SW480 (cell line): Measurements from ENCODE around the gene TXLNG.
A peak's percentile ranks its signal among the peaks of the same experiment; 100 is the strongest.

ENCODE experiments used
- DNase-seq: peaks from one replicate; pipeline ENCODE4 v3.0.0-alpha.2; 2016; ENCODE audit warnings: low spot score

Gene TXLNG

DNA sequence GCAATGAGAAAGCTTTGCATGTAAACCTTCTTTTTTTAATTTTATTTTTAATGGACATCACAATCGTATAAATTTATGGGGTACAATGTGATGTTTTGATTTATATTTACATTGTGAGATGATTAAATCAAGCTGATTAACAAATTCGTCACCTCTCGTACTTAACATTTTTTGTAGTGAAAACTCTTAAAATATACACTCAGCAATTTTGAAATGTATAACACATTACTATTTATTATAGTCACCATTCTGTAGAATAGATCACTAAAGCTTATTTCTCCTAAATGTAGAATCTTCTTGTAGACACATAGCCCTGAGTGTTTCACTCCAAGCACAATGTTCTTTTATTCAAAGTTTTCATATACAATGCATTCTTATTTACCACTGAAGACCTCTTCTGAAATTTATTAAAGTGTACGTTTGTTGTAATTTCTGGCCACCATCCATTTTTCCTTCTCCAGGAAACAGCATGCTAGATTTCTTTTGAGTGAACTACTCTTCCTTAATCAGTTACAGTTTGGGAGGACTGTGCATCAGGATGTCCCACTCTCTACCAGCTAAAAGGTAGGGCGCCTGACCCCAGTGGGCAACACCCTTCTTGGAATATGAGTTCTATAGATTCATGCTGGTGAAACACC is 88.3 kb downstream of the TXLNG start:
- no peak for DNase-seq

DNA sequence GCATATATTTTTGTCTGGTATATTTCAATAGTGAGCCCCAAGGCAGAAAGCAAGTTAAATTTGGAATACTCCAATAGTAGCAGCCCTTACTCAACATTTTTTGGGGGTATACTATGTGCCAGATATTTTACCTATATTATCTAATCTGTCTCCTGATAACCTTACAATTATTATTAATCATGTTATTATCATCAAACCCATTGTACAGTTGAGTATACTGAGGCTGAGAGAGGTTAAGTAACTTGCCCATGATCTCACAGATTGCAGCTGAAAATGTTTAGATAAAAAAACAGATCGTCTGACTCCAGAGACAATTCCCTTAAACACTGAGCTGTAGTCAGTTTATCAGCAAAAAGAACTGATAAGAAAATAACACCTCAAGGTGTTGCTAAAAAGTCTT is 90.4 kb downstream of the TXLNG start:
- no peak for DNase-seq

DNA sequence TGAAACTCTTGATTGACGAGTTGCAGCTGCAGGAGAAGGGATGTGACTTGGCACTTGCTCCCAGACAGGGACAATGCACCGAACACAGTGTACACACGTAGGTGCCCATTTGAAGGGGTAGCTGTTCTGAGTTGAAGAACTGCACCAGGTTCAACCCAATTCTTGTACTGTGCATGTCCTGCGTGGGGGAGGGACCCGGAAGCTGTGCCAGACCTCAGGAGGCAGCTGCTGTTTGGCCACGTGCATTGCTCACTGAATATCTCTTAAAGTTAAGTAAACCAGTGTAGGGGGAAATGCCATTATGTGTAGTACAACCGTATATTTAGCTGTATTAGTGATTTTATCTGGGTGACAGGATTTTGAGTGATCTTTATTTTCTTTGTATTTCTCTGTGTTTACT is 95.9 kb downstream of the TXLNG start:
- DNase-seq, result peak; percentile 36

DNA sequence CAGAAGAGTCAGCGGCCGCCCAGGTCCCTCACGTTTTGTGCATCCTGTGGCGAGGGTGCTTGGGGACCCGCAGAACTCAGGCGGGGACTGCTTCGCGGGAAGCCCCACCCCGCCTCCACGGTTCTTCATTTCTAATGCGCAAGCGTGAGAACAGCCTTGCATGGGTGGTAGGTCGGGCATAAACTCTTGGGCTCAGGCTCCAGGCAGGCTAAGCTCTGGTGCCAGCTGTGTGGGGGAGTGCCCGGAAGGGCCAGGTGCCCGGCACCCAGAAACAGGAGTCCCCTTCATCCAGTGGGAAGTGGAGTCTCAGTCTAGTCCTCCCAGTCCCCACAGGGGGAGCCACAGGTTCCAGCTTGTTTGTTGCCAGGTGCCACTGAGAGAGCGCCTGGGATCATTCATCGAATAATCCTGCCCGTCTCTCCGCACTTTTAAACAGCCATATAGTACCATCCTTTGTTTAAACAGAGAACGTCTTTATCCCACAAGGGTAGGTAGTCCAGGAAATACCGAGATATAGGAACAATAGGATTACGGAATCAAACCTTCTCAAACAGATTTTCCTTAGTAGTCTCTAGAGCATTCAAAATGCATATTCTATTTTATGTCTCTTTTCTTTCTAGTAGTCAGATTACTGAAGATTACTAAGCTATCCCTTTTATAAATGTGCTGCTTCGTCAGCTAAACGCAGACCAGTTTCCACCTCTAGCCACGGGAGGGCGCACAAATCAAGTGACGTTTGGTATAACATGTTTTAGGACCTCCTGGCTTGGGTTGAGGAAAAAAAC is 96.6 kb downstream of the TXLNG start:
- peak; percentile 87 for DNase-seq

DNA sequence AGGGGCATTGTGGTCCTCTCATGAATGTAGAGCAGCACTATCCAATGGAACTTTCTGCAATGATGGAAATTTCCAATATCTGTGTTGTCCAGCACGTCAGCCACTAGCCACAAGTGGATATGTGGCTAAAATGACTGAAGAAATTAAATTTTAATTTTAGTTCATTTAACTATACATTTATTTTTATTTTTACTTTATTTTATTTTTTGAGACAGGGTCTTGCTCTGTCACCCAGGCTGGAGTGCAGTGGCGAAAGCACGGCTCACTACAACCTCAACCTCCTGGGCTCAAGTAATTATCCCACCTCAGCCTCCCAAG is 97.2 kb downstream of the TXLNG start:
- no peak for DNase-seq

DNA sequence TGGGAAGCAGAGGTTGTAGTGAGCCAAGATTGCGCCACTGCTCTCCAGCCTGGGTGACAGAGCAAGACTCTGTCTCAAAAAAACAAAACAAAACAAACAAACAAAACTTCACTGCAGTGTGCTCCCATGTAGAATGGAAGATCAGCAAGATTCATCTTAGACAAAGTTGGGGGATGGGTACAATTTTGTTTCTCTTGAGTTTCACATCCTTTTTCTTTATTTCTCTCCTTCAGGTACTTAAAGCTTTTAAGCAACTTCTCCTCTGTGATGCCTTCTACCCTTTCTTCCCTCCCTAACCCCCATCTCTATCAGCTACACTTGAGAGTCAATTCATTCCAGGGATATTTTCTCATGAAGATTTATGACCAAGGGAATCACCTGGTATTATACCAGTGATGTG is 99.4 kb downstream of the TXLNG start:
- DNase-seq, result no peak

DNA sequence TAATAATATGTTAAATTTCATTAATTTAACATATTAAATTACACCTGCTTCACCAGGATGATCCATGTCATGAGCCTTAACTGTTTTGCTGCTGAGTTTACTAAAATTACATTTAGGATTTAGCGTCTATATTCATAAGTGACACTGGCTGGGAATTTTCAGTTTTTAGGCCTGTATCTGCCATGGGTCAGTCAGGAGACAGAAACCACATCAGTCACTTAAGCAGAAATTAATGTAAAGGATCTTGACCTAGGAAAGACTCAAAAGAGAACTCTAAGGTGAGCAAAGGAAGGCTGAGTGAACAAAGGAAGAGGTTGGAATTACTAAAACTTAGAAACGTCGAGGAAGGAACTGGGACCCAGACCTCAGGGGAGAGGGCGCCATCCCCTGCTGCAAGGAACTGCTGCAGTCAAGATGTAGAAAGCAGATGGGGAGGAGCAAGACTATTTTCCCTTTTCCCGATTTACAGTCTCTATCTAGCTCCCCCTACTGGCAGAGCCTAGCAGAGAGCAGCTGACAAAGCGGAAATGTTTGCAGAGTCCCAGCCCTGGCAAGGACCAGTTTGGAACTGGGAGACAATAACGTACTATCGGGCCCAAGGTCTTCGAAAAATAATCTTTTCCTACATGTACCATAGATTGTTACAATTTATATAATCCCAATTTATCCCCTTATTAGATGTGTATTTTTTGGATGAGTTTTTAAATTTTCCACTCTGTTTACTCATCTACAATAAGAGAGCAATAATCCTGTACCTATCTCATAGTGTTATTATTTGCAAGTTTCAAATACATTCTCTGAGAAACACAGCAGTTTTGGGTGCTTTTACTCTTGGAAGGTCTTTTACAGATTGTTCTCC is 106.5 kb downstream of the TXLNG start:
- peak; percentile 67 for DNase-seq
